Panc1 (cell line): ENCODE measurements around the gene PITX3. TPM values are rescaled to one million over a fixed set of nuclear protein-coding genes. Genes with fewer than 3 reads are reported as not detected.

Experiments used
- ATAC-seq: fragments of 200-7000 bp; cut with Tn5 transposase; 2 replicates; pipeline ENCODE4 v1.9.1; 2020; ENCODE audit warnings: mild to moderate bottlenecking, moderate library complexity
- BruUV-seq: library from RNA; stranded (reverse); fragments of 400-500 nt; replicated peaks from 2 replicates; lab custom pipeline; 2021; lab: Mats Ljungman, UMichigan
- CTCF ChIA-PET: fragments of 300-600 bp; sonication (Branson Sonifier 250); formaldehyde crosslinking; loops from one replicate; lab custom pipeline; 2022; ENCODE audit warnings: antibody characterized with exemption; lab: Charles Lee
- POLR2A ChIA-PET: fragments of 300-600 bp; sonication (Branson Sonifier 250); formaldehyde crosslinking; loops from one replicate; lab custom pipeline; 2022; ENCODE audit warnings: antibody characterized with exemption; lab: Charles Lee
- DNase-seq: peaks from one replicate; pipeline ENCODE4 v3.0.0-alpha.2; 2010; ENCODE audit warnings: low read depth, low spot score
- H3K27ac ChIP-seq: 2 replicates; pipeline ENCODE4 v1.5.1; 2011; ENCODE audit warnings: mild to moderate bottlenecking, low read length, inconsistent platforms
- H3K27me3 ChIP-seq: fragments of 200-500 bp; sonication (Bioruptor generic); 2 replicates; pipeline ENCODE4 v1.6.0; 2014; ENCODE audit warnings: low read length, inconsistent platforms; ENCODE audit not compliant: control insufficient read depth, insufficient read depth
- H3K36me3 ChIP-seq: fragments of 200-500 bp; sonication (Bioruptor generic); 2 replicates; pipeline ENCODE4 v1.5.1; 2014; ENCODE audit warnings: inconsistent platforms, mild to moderate bottlenecking, low read length, moderate library complexity; ENCODE audit not compliant: control insufficient read depth, insufficient read depth
- H3K4me1 ChIP-seq: 2 replicates; pipeline ENCODE4 v1.5.1; 2011; ENCODE audit warnings: inconsistent platforms, mild to moderate bottlenecking, low read length, moderate library complexity; ENCODE audit not compliant: control insufficient read depth, insufficient read depth
- H3K4me3 ChIP-seq, 2 experiments: 2 replicates each; pipeline ENCODE4 v1.5.1; 2011 to 2012; ENCODE audit warnings: low read depth in 2 of 2, low read length in 2 of 2, mild to moderate bottlenecking in 2 of 2, inconsistent platforms in 1 of 2, moderate library complexity in 1 of 2
- H3K9me3 ChIP-seq: fragments of 200-500 bp; sonication (Bioruptor generic); 2 replicates; pipeline ENCODE4 v1.5.1; 2014; ENCODE audit warnings: low read depth, mild to moderate bottlenecking, inconsistent platforms, low read length, moderate library complexity; ENCODE audit not compliant: control insufficient read depth, insufficient read depth
- POLR2AphosphoS5 ChIP-seq: IDR thresholded peaks from 2 replicates; pipeline ENCODE4 v1.6.1; 2012; ENCODE audit warnings: mild to moderate bottlenecking, low read depth, low read length, moderate library complexity
- SIN3A ChIP-seq: IDR thresholded peaks from 2 replicates; pipeline ENCODE4 v1.6.1; 2012; ENCODE audit warnings: low read depth, mild to moderate bottlenecking, low read length, moderate library complexity, borderline replicate concordance; ENCODE audit not compliant: insufficient read depth
- TCF7L2 ChIP-seq: IDR thresholded peaks from 2 replicates; pipeline ENCODE4 v1.6.1; 2011; ENCODE audit warnings: mild to moderate bottlenecking, low read depth, low read length, inconsistent platforms
- in situ Hi-C: cut with HindIII; loops from 2 replicates; pipeline ENCODE4 v1.10.0; 2016; ENCODE audit warnings: low sequenced_read_pairs, low pct_unique_long_range_greater_than_20kb
- intact Hi-C: fragments of 100-400 bp; cut with micrococcal nuclease; formaldehyde crosslinking; loops from one replicate; pipeline ENCODE4 v1.10.0; 2022; ENCODE audit not compliant: unreplicated experiment
- total RNA-seq: library from RNA; stranded (reverse); gene quantifications from one replicate; pipeline ENCODE4 v1.2.1, GENCODE V29; 2021; ENCODE audit not compliant: unreplicated experiment
- TF ChIP-seq, protein P1 (sequence below), 2 experiments: IDR thresholded peaks; 2 replicates each; pipeline ENCODE4 v1.6.1; 2011 to 2012; ENCODE audit warnings: low read depth in 2 of 2, control low read depth in 1 of 2, low read length in 1 of 2, mild to moderate bottlenecking in 1 of 2, moderate library complexity in 1 of 2; ENCODE audit not compliant: insufficient read depth in 1 of 2
- TF ChIP-seq, protein P2 (sequence below): fragments of 450-650 bp; IDR thresholded peaks from 2 replicates; pipeline ENCODE4 v1.5.1; 2017; ENCODE audit warnings: mild to moderate bottlenecking

Gene PITX3
- total RNA-seq, 1 experiment from 2014 or later, result 0.49 TPM

DNA sequence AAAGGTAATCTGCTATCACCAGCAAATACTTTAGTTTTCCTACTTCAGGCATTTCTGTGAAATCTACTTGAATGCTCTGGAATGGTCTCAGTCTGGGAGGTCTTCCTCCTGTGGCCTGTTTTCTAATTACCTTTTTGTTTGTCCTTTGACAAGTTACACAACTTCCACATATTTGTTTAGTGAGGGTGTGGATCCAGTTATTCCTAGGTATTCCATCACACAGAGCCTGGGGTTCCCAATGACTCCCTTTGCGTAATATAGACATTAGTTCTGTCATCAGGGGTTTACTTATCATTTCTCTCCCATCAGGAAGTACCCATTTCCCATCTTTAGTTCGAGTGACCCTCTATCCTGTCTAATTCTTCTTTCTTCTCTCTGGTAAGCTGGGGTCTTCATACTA, 43.3 kb downstream of the PITX3 start:
- H3K9me3 ChIP-seq, result peaks cover 11% of the 10 kb centered on the region; the same call in 1 of the 2 replicates
- H3K4me3 ChIP-seq, result no peak overlapping the region
- TF ChIP-seq POLR2AphosphoS5, result no peak
- TF ChIP-seq, protein P1, sequence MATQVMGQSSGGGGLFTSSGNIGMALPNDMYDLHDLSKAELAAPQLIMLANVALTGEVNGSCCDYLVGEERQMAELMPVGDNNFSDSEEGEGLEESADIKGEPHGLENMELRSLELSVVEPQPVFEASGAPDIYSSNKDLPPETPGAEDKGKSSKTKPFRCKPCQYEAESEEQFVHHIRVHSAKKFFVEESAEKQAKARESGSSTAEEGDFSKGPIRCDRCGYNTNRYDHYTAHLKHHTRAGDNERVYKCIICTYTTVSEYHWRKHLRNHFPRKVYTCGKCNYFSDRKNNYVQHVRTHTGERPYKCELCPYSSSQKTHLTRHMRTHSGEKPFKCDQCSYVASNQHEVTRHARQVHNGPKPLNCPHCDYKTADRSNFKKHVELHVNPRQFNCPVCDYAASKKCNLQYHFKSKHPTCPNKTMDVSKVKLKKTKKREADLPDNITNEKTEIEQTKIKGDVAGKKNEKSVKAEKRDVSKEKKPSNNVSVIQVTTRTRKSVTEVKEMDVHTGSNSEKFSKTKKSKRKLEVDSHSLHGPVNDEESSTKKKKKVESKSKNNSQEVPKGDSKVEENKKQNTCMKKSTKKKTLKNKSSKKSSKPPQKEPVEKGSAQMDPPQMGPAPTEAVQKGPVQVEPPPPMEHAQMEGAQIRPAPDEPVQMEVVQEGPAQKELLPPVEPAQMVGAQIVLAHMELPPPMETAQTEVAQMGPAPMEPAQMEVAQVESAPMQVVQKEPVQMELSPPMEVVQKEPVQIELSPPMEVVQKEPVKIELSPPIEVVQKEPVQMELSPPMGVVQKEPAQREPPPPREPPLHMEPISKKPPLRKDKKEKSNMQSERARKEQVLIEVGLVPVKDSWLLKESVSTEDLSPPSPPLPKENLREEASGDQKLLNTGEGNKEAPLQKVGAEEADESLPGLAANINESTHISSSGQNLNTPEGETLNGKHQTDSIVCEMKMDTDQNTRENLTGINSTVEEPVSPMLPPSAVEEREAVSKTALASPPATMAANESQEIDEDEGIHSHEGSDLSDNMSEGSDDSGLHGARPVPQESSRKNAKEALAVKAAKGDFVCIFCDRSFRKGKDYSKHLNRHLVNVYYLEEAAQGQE (IDR thresholded peaks at IDR 0.05; ENCODE audit: insufficient read depth in 1 of 2, low read depth in 2 of 2, low read length in 1 of 2), result no peak
- no peak for TF ChIP-seq SIN3A
- TF ChIP-seq, protein P2, sequence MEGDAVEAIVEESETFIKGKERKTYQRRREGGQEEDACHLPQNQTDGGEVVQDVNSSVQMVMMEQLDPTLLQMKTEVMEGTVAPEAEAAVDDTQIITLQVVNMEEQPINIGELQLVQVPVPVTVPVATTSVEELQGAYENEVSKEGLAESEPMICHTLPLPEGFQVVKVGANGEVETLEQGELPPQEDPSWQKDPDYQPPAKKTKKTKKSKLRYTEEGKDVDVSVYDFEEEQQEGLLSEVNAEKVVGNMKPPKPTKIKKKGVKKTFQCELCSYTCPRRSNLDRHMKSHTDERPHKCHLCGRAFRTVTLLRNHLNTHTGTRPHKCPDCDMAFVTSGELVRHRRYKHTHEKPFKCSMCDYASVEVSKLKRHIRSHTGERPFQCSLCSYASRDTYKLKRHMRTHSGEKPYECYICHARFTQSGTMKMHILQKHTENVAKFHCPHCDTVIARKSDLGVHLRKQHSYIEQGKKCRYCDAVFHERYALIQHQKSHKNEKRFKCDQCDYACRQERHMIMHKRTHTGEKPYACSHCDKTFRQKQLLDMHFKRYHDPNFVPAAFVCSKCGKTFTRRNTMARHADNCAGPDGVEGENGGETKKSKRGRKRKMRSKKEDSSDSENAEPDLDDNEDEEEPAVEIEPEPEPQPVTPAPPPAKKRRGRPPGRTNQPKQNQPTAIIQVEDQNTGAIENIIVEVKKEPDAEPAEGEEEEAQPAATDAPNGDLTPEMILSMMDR, result no peak
- no peak for TF ChIP-seq TCF7L2
- no peaks in the 10 kb centered on the region for H3K36me3 ChIP-seq
- no peak overlapping the region for H3K27ac ChIP-seq
- ATAC-seq, result no peak
- no peak for DNase-seq
- in situ Hi-C loops (no loop called here), intact Hi-C loops (no loop called here)
- ChIA-PET POLR2A (no interaction called here), CTCF (no interaction called here)
- H3K4me1 ChIP-seq, result no peaks in the 10 kb centered on the region
- no TSS peak for BruUV-seq
- H3K27me3 ChIP-seq, result peaks cover 4% of the 10 kb centered on the region; the same call in 1 of the 2 replicates

DNA sequence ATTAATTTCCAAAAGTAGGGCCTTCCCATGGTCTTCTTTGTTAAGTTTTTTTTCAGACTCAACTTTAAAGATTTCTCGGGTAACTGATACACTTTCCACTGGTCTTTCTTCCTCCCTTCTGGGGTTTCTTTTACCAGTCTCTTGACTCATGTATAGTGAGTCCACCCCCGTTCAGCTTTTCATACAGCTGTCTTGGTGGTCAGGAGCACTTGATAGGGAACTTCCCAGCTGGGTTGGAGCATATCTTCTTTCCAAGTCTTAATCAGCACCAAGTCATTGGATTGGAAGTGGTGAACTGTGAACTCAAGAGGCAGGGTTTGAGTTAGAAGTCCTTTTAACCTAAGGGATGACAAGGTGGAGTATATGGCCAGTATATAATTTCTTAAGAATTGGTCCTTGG, 44.4 kb downstream of the PITX3 start:
- Histone ChIP-seq H3K36me3 (no peaks in the 10 kb centered on the region), H3K9me3 (peaks cover 15% of the 10 kb centered on the region), H3K4me3 (no peak overlapping the region), H3K4me1 (no peaks in the 10 kb centered on the region), H3K27me3 (peaks cover 4% of the 10 kb centered on the region; the same call in 1 of the 2 replicates), H3K27ac (no peak overlapping the region)
- intact Hi-C loops, result no loop called here
- no peak for ATAC-seq
- DNase-seq, result no peak
- in situ Hi-C loops, result no loop called here
- CTCF ChIA-PET, result no interaction called here
- BruUV-seq, result no TSS peak
- no peak for TF ChIP-seq SIN3A
- TF ChIP-seq POLR2AphosphoS5, result no peak
- TF ChIP-seq, protein P1 (IDR thresholded peaks at IDR 0.05; ENCODE audit: insufficient read depth in 1 of 2, low read depth in 2 of 2, low read length in 1 of 2), result no peak
- TF ChIP-seq, protein P2, result no peak
- POLR2A ChIA-PET, result no interaction called here
